ENCODE measurements around the gene CA6.
A peak's percentile ranks its signal among the peaks of the same experiment; 100 is the strongest.
"Not testable (repeated sequence)": the region's sequence is repeated elsewhere in the genome, so short reads cannot be mapped to it uniquely, and the experiment has no call there.

CA6 gene

GRCh38 chr1:8976338-8976737 lies 30.7 kb downstream of the CA6 start:
- no peak for DNase-seq

- no peak for DNase-seq
Measured at GRCh38 chr1:8976896-8977450, 31.3 kb downstream of the CA6 start.

- DNase-seq, result no peak
Measured at GRCh38 chr1:8980656-8981055, 35.0 kb downstream of the CA6 start.

- no peak for DNase-seq
Measured at GRCh38 chr1:8981169-8981568, 35.5 kb downstream of the CA6 start.

- DNase-seq, result no peak
Measured at GRCh38 chr1:8984203-8984602, 38.5 kb downstream of the CA6 start.

GRCh38 chr1:8984990-8985389 lies 39.3 kb downstream of the CA6 start:
- no peak for DNase-seq

GRCh38 chr1:8985915-8986813 lies 40.5 kb downstream of the CA6 start:
- DNase-seq, result no peak

- DNase-seq, result no peak
Measured at GRCh38 chr1:8986814-8987190, 41.1 kb downstream of the CA6 start.

GRCh38 chr1:8987881-8988617 lies 42.4 kb downstream of the CA6 start:
- peak; percentile 61 for DNase-seq

- DNase-seq, result no peak
Measured at GRCh38 chr1:8988618-8988967, 42.9 kb downstream of the CA6 start.

GRCh38 chr1:8989061-8989460 lies 43.4 kb downstream of the CA6 start:
- DNase-seq, result no peak

GRCh38 chr1:8989821-8990220 lies 44.2 kb downstream of the CA6 start:
- DNase-seq, result no peak

GRCh38 chr1:8992936-8993687 lies 47.4 kb downstream of the CA6 start:
- no peak for DNase-seq

- not testable (repeated sequence) for DNase-seq
Measured at GRCh38 chr1:8993962-8994675, 48.5 kb downstream of the CA6 start.

- DNase-seq, result not testable (repeated sequence)
Measured at GRCh38 chr1:9001534-9002214, 56.0 kb downstream of the CA6 start.

GRCh38 chr1:9002215-9002560 lies 56.5 kb downstream of the CA6 start:
- DNase-seq, result not testable (repeated sequence)

- no peak for DNase-seq
Measured at GRCh38 chr1:9004031-9004699, 58.5 kb downstream of the CA6 start.

- DNase-seq, result peak; percentile 79
Measured at GRCh38 chr1:9004700-9005394, 59.2 kb downstream of the CA6 start.

GRCh38 chr1:9005395-9005708 lies 59.7 kb downstream of the CA6 start:
- no peak for DNase-seq

GRCh38 chr1:9006956-9007615 lies 61.4 kb downstream of the CA6 start:
- no peak for DNase-seq
